ENCODE measurements around the gene PYURF.

The PYURF gene

DNA sequence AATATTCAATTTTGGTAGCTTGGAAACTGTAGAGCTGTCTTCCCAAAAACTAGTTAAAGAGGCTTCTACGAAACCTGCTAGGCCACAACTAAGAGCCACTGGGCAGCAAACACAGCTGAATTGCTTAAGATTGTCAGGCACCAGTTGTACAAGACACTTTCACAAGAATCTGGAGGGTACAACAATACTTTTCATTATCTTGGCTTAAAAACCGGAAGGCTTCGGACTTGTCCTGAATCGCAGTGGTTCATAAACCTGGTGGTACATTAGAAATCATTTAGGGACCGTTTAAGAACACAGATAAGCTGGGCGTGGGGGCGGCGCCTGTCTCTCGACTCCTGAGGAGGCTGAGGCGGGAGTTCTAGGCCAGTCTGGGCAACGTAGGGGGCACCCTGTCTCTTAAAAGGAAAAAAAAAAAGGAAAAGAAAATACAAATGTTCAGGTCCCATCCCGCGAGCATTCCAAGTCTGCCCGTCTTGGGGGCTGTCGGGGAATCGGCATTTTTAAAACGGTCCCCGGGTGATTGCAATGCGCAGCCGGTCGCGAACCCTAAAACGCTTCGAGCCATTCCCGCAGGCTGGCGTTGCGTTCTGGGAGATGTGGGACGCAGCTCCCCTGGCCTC, 763 bp downstream of the PYURF start:
- Mint-ChIP-seq H3K27ac (peak overlapping the region; percentile 94 to 98), H3K4me1 (peaks cover 45% of the 10 kb centered on the region), H3K27me3 (no peaks in the 10 kb centered on the region), H3K4me3 (peak overlapping the region; percentile 90 to 99), H3K9me3 (no peaks in the 10 kb centered on the region)
- ATAC-seq (peak; percentile 52), DNase-seq (peak; percentile 25 to 33)

- peaks cover 20% of the 10 kb centered on the region for H3K4me1 Mint-ChIP-seq
- H3K4me3 Mint-ChIP-seq, result no peak overlapping the region
- DNase-seq (no peak), ATAC-seq (no peak)
- no peaks in the 10 kb centered on the region for H3K9me3 Mint-ChIP-seq
- H3K27me3 Mint-ChIP-seq, result no peaks in the 10 kb centered on the region
- no peak overlapping the region for H3K27ac Mint-ChIP-seq
These were observed 4.7 kb downstream of the PYURF start for GRCh38 chr4:88518911-88519310.

GRCh38 chr4:88517825-88518224, 5.8 kb downstream of the PYURF start:
- Mint-ChIP-seq H3K9me3 (no peaks in the 10 kb centered on the region), H3K27ac (no peak overlapping the region), H3K4me3 (no peak overlapping the region), H3K4me1 (peaks cover 20% of the 10 kb centered on the region), H3K27me3 (no peaks in the 10 kb centered on the region)
- no peak for ATAC-seq
- no peak for DNase-seq

- ATAC-seq, result no peak
- H3K27ac Mint-ChIP-seq, result no peak overlapping the region
- H3K27me3 Mint-ChIP-seq, result no peaks in the 10 kb centered on the region
- no peak overlapping the region for H3K4me3 Mint-ChIP-seq
- no peak for DNase-seq
- H3K4me1 Mint-ChIP-seq, result peaks cover 10% of the 10 kb centered on the region
- no peaks in the 10 kb centered on the region for H3K9me3 Mint-ChIP-seq
These were observed 6.8 kb downstream of the PYURF start for GRCh38 chr4:88516746-88517145.

- DNase-seq (no peak), ATAC-seq (no peak)
- no peak overlapping the region for H3K27ac Mint-ChIP-seq
- no peaks in the 10 kb centered on the region for H3K4me1 Mint-ChIP-seq
- no peaks in the 10 kb centered on the region for H3K27me3 Mint-ChIP-seq
- no peaks in the 10 kb centered on the region for H3K9me3 Mint-ChIP-seq
- no peak overlapping the region for H3K4me3 Mint-ChIP-seq
These were observed 8.7 kb downstream of the PYURF start for GRCh38 chr4:88514557-88515511.

DNA sequence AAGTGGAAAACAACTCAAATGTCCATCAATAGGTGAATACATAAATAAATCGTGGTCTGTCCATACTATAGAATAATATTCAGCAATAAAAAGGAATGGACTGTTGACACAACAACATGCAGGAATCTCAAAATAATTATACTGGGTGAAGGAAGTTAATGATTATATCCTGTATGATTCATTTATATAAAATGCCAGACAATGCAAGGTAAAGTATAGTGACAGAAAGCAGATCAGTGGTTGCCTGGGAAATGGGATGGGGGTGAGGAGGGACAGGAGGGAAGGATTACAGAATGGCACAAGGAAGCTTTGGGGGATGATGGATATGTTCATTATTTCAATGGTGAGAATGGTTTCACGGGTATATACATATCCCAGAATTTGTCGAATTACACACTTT, 12.3 kb downstream of the PYURF start:
- Mint-ChIP-seq H3K4me3 (no peak overlapping the region), H3K27me3 (no peaks in the 10 kb centered on the region)
- no peak for DNase-seq

DNA sequence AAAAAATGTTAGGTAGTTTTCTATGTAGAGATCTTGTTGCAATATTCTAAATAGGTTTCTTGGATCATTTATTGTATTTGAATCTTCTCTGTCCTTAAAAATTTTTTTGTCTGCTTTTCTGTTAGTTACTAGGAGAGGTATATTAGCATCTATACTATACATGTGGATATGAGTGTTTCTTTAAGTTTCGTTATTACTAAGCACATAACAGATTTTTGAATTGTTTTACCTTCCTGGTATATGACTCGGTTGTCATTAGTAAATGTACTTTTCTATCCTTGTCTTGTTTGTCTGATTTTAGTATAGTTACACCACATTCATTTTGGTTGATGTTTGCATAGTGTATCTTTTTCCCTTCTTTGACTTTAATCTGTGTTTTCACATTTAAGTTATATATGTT, 20.2 kb downstream of the PYURF start:
- DNase-seq (no peak), ATAC-seq (peak; percentile 46)
- peaks cover 5% of the 10 kb centered on the region for H3K4me1 Mint-ChIP-seq
- no peaks in the 10 kb centered on the region for H3K9me3 Mint-ChIP-seq
- H3K27ac Mint-ChIP-seq, result no peak overlapping the region
- H3K4me3 Mint-ChIP-seq, result no peak overlapping the region
- no peaks in the 10 kb centered on the region for H3K27me3 Mint-ChIP-seq

More for the DNA sequence above, 12.3 kb downstream of the PYURF start:
- no peak for ATAC-seq
- H3K4me1 Mint-ChIP-seq, result no peaks in the 10 kb centered on the region
- H3K27ac Mint-ChIP-seq, result no peak overlapping the region
- H3K9me3 Mint-ChIP-seq, result no peaks in the 10 kb centered on the region

- ATAC-seq, result peak; percentile 23
- no peaks in the 10 kb centered on the region for H3K9me3 Mint-ChIP-seq
- no peaks in the 10 kb centered on the region for H3K4me1 Mint-ChIP-seq
- no peaks in the 10 kb centered on the region for H3K27me3 Mint-ChIP-seq
- no peak overlapping the region for H3K27ac Mint-ChIP-seq
- H3K4me3 Mint-ChIP-seq, result no peak overlapping the region
- DNase-seq, result no peak
These were observed 25.6 kb downstream of the PYURF start for GRCh38 chr4:88497859-88498409.

DNA sequence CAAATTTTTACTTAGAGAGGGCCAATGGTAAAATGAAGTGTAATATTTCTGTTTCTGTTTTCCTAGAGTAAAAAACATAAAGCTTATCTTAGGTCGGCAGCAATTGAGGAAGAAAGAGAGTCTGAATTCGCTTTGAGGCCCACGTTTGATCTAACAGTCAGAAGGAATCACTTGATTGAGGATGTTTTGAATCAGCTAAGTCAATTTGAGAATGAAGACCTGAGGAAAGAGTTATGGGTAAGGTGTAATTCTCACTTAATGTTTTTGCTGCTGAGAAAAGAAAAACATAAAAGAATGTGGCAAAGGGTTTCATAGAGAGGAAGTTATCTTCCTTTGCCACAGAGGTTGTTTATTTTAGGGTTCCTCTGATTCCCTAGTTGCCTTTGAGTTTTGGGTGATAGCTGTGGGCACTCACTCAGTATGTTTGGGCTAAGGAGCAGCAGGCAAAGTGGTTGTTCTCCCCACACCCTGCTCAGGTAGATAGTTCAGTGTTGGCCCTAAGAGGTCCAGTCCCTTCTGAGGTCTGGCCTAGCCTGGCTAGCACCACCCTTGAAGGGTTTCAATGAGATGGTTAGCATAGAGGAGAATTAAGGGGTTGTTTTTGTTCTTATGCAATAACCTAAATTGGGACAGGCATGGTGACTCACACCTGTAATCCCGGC, 34.3 kb downstream of the PYURF start:
- DNase-seq (no peak), ATAC-seq (peak; percentile 59)
- Mint-ChIP-seq H3K4me1 (peaks cover 15% of the 10 kb centered on the region), H3K27me3 (no peaks in the 10 kb centered on the region), H3K9me3 (no peaks in the 10 kb centered on the region), H3K4me3 (no peak overlapping the region), H3K27ac (peak overlapping the region in 1 of 2 donors; percentile 49)

- Mint-ChIP-seq H3K4me3 (no peak overlapping the region), H3K27me3 (no peaks in the 10 kb centered on the region), H3K4me1 (no peaks in the 10 kb centered on the region), H3K27ac (peak overlapping the region in 1 of 2 donors; percentile 54), H3K9me3 (no peaks in the 10 kb centered on the region)
- ATAC-seq, result no peak
- DNase-seq, result no peak
These were observed 42.0 kb downstream of the PYURF start for GRCh38 chr4:88481537-88481936.

DNA sequence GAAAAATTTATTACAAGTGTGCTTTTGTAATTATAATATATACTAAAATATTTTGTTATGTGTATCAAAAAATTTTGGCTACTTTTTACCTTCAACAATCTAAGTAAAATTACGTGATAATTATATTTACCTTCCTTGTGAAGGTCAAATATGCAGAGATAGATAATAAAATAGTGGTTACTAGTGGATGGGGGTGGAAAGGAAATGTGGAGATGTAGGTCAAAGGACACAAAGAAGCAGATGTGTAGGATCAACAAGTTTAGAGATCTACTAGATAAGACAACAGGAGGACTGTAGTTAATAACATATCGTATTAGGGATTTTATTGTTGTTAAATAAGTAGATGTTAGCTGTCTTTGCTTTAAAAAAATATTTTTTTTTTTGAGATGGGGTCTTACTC, 45.3 kb downstream of the PYURF start:
- H3K27ac Mint-ChIP-seq, result no peak overlapping the region
- no peak for DNase-seq
- no peaks in the 10 kb centered on the region for H3K4me1 Mint-ChIP-seq
- H3K9me3 Mint-ChIP-seq, result no peaks in the 10 kb centered on the region
- ATAC-seq, result no peak
- no peaks in the 10 kb centered on the region for H3K27me3 Mint-ChIP-seq
- H3K4me3 Mint-ChIP-seq, result no peak overlapping the region

DNA sequence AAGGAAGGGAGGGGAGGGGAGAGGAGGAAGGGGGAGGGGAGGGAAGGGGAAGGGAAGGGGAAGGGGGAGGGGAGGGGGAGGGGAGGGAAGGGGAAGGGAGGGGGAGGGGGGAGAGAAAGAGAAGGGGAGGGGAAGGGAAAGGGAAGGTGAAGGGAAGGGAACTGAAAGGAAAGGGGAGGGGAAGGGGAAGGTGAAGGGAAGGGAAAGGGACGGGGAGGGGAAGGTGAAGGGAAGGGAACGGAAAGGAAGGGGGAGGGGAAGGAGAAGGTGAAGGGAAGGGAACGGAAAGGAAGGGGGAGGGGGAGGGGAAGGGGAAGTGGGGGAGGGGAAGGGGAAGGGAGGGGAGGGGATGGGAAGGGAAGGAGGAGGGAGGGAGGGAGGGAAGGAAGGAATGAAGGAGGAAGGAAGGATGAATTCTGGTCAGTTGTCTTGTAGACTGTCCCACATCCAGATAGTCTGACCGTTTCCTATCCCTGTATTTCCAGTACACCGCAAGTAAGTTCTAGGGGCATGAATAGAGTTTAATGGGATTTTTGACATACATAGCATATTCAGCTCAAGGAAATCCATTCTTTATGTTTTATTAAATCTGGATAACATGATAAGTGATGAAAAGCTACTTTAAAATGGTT, 46.2 kb downstream of the PYURF start:
- no peak overlapping the region for H3K4me3 Mint-ChIP-seq
- no peaks in the 10 kb centered on the region for H3K9me3 Mint-ChIP-seq
- H3K27me3 Mint-ChIP-seq, result no peaks in the 10 kb centered on the region
- ATAC-seq (no peak), DNase-seq (no peak)
- no peaks in the 10 kb centered on the region for H3K4me1 Mint-ChIP-seq
- H3K27ac Mint-ChIP-seq, result no peak overlapping the region

Data from stimulated activated naive CD8-positive, alpha-beta T cell treated with anti-CD3 and anti-CD28 coated beads, Interleukin-15, amount 100 ng/mL, for 72 hours (primary cell).